A549 treated with GW870086 at 1 μM for 4 hours (cell line): Measurements from ENCODE around the gene TKTL1. TPM values are rescaled to one million over a fixed set of nuclear protein-coding genes. Genes with fewer than 3 reads are reported as not detected.

ENCODE experiments used
- total RNA-seq: library from RNA; stranded (reverse); fragments of 200-300 nt; extraction: Qiagen RNA extraction; gene quantifications from 5 replicates; pipeline ENCODE4 v1.2.3, GENCODE V29; 2022; ENCODE audit warnings: low read depth

TKTL1 gene
- 0.10 to 0.19 TPM (median 0.17 TPM) in 3 of 5 replicates, not detected in the others for total RNA-seq

GRCh38 chrX:154295664-154296310 is at the start of gene TKTL1:
Gene TKTL1 (plus strand): TSS chrX:154295795. CDS start chrX:154295860, 65 bp downstream.

GRCh38 chrX:154257282-154257681 is 38.3 kb upstream of the TKTL1 start, which contains the start of gene OPN1MW3:
Gene OPN1MW3 (plus strand): TSS chrX:154257582. CDS start chrX:154257620, 38 bp downstream.

GRCh38 chrX:154294791-154295574 is 612 bp upstream of the TKTL1 start, which contains the start of gene TEX28:
Gene TEX28 (minus strand): TSS chrX:154295124. CDS start chrX:154292117, 3,007 bp downstream.

GRCh38 chrX:154374313-154375155 is 78.9 kb downstream of the TKTL1 start, which contains the start of gene FLNA:
Gene FLNA (minus strand): TSS chrX:154374634. CDS start chrX:154371245, 3,389 bp downstream.

GRCh38 chrX:154378799-154379568 is 83.4 kb downstream of the TKTL1 start, which contains the start of gene EMD:
Gene EMD (plus strand): TSS chrX:154379295. CDS start chrX:154379485, 190 bp downstream.

Other genes starting within 250 kb of the TKTL1 start
- 17.6 to 22.6 TPM (median 18.4 TPM) in 5 replicates for gene MECP2, start 198.1 kb upstream of the TKTL1 start, total RNA-seq
- gene OPN1LW, start 151.6 kb upstream of the TKTL1 start, total RNA-seq, result not detected in 5 replicates
- not detected in 5 replicates for gene OPN1MW, start 113.2 kb upstream of the TKTL1 start, total RNA-seq
- not detected in 5 replicates for gene OPN1MW2, start 76.0 kb upstream of the TKTL1 start, total RNA-seq
- gene OPN1MW3, start 38.2 kb upstream of the TKTL1 start, total RNA-seq, result not detected in 5 replicates
- gene TEX28, start 671 bp upstream of the TKTL1 start, total RNA-seq, result 0.09 TPM in 1 of 5 replicates, not detected in the others
- 1,320 to 1,681 TPM (median 1,555 TPM) in 5 replicates for gene FLNA, start 78.8 kb downstream of the TKTL1 start, total RNA-seq
- gene EMD, start 83.5 kb downstream of the TKTL1 start, total RNA-seq, result 115 to 162 TPM (median 151 TPM) in 5 replicates
- 5,224 to 6,204 TPM (median 5,426 TPM) in 5 replicates for gene RPL10, start 102.6 kb downstream of the TKTL1 start, total RNA-seq
- 26.1 to 33.5 TPM (median 29.3 TPM) in 5 replicates for gene DNASE1L1, start 113.5 kb downstream of the TKTL1 start, total RNA-seq
- gene TAFAZZIN, start 115.7 kb downstream of the TKTL1 start, total RNA-seq, result 32.2 to 40.3 TPM (median 37.1 TPM) in 5 replicates
- gene ATP6AP1, start 132.9 kb downstream of the TKTL1 start, total RNA-seq, result 81.6 to 108 TPM (median 104 TPM) in 5 replicates
- gene GDI1, start 141.4 kb downstream of the TKTL1 start, total RNA-seq, result 89.4 to 105 TPM (median 103 TPM) in 5 replicates
- 92.4 to 124 TPM (median 106 TPM) in 5 replicates for gene FAM50A, start 148.3 kb downstream of the TKTL1 start, total RNA-seq
- gene PLXNA3, start 162.5 kb downstream of the TKTL1 start, total RNA-seq, result 10.8 to 15.6 TPM (median 11.8 TPM) in 5 replicates
- gene LAGE3, start 183.5 kb downstream of the TKTL1 start, total RNA-seq, result 57.7 to 70.9 TPM (median 68.2 TPM) in 5 replicates
- gene UBL4A, start 190.8 kb downstream of the TKTL1 start, total RNA-seq, result 64.7 to 72.3 TPM (median 68.9 TPM) in 5 replicates
- gene SLC10A3, start 194.8 kb downstream of the TKTL1 start, total RNA-seq, result 29.7 to 41.5 TPM (median 40.1 TPM) in 5 replicates
- gene FAM3A, start 220.4 kb downstream of the TKTL1 start, total RNA-seq, result 32.9 to 47.3 TPM (median 45.3 TPM) in 5 replicates